NCI-H524 treated with DMSO at 0.1 percent for 48 hours (cell line): Measurements from ENCODE around the gene HNRNPA3.
A peak's percentile ranks its signal among the peaks of the same experiment; 100 is the strongest.
"Not testable (repeated sequence)": the region's sequence is repeated elsewhere in the genome, so short reads cannot be mapped to it uniquely, and the experiment has no call there.

ENCODE experiments used
- DNase-seq: peaks from one replicate; lab custom pipeline; 2025; lab: John Stamatoyannopoulos, UW

The HNRNPA3 gene

DNA sequence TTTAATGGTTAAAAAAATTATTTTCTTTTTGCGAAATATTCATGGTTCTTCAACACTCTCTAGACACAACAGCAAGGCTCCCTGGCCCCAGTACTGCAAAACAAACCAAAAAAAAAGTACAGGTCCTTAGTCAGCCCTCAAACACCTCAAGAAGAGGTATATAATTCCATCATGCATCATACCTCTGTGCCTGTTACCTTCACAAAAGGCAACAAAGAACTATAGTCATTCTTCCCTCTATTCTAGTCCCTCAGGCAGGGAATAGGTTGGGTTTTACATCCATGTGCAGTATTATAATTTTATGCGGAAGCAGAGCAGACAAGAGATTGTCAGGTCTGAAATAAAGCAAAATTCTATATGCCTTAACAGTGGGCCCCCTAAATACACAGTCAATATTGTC, 43.4 kb downstream of the HNRNPA3 start:
- no peak for DNase-seq

DNA sequence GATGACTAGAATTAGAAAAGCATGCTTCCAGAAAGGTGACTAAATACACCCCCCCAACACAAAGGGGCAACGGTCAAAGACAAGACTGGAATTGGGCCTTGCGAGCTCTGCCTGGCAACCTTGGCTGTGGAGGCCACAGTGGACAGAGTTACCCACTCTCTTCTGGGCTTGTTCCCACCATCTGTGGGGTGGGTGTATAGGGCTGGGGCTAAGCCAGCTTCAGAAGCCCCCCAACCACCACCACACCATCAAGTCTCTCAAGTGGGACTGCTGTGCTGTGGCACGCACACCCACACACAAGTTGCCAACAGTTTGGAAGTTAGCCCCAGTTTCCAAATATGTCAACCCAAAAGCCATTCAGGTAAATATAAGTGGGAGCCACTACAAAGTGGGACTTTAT, 44.1 kb downstream of the HNRNPA3 start:
- no peak for DNase-seq

DNA sequence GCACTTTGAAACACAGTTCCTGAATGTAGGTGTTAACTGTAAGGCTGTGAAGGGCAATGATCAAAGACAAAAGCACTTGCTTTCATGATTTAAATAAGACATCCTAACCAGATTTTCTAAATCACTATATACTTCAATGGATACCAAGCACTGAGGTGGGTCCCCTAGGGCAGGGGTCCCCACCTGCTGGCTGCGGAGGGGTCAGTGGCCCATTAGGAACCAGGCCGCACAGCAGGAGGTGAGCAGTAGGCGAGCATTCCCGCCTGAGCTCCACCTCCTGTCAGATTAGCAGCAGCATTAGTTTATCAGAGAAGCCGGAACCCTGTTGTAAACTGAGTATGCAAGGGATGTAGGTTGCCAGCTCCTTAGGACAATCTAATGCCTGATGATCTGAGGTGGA, 44.9 kb downstream of the HNRNPA3 start:
- DNase-seq = no peak

DNA sequence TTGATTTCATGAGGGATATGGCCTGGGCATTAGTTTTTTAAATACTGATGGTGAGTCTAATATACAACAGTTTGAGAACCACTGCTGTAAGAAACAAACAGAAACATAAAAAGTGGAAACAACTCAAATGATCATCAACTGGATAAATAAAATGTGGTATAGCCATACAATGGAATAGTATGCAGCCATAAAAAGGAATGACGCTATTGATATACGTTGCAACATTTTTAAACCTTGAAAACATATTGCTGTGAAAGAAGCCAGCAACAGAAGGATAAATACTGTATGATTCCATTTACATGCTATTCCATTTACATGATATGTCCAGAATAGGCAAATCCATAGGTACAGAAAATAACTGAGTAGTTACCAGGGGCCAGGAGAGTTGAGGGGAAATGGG, 45.5 kb downstream of the HNRNPA3 start:
- DNase-seq = no peak

DNA sequence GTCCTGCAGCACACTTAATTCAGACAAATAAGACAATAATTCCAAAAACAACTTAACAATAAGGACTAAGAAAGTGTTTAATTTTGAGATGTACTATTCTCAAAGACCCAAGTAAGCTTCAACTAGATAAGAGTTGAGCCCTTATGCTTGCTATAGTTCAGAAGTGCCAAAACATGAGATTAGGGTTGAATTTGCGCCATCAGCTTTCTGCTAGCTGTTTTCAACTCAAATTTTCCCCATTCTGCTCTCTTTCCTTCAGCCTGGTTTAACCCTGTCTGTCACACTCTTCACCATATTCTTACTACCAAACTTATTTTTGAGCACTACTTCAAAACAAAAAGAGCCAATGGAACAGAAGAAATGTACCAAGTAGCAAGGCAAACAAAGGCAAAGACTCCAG, 47.8 kb downstream of the HNRNPA3 start:
- no peak for DNase-seq

DNA sequence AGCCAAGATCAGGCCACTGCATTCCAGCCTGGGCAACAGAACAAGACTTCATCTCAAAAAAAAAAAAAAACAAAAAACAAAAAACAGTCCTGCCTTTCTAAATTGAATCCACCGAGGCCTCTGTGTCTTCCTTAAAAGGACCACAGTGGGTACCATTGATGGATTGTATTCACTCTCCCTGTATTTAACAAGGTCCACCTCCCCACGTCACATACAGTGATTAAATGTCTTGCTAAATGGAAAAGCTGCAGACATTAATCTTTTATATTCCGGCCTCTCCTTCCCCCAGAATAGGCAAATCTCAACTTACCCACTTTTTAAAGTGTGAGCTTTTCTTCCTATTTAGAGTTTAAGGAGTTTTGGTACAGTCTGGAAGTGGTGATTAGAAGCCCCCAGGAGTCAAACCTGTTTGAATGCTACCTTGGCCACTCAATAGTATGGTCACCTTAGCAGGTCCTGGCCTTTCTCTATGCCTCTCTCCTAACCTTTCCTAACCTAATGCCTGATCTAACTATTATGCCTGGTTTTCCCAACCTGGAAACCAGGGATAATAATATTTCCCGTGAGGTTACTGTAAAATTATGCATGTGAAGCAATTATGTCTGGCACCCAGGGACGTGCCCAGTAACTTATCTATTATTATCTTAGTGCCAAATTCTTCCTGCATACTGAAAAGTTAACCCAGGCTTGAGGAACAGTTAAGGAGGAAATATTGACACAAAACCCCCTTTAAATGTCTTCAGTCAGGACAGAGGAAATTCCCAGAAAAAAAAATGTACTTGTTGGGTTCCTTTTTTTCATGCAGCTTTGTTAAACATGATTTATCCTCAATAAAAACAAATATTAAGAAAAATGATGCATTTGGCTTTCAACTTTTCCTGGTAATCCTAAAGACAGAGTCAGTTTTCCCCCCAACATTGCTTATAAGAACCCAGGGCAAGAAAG, 48.8 kb downstream of the HNRNPA3 start:
- DNase-seq = no peak

DNA sequence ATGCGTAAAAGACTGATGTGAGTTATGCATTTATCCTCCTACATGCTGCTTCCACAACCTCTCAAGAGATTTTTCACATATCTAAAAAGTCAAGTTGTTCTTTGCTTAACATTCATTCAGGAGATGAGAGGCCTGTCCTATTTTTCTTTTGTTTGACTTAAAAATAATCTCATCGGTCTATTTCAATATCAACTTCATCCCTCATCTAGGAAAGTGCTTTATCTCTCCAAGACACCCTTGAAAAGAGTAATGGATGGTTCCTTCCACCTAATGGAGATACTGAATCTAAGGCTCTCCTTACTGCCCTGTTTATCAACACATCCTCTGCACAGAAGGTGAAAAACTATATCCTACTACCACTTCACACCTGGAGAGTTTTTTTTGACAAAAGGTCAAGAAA, 49.5 kb downstream of the HNRNPA3 start:
- DNase-seq = no peak

DNA sequence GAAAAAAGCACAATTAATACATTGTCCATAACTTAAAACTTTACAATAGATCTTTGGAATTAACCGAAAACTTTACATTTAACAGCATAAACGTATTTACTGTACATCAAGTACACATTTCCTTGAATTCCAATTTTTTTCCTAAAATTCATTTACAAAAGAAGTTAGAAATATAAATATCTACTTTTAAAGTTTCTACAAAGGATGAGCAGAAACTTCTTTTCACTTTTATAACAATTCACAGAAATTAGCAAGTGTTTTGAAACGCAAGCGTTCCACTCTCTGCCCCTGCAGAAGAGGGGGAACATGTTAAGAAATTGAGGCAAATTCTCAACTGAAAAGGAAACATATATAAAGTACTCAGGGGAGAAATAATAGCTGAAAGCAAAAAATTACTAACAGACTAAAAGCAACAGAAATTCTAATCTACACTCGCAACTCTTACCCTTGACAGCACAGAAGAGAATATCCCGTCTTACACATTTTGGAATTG, 50.4 kb downstream of the HNRNPA3 start:
- DNase-seq = no peak

DNA sequence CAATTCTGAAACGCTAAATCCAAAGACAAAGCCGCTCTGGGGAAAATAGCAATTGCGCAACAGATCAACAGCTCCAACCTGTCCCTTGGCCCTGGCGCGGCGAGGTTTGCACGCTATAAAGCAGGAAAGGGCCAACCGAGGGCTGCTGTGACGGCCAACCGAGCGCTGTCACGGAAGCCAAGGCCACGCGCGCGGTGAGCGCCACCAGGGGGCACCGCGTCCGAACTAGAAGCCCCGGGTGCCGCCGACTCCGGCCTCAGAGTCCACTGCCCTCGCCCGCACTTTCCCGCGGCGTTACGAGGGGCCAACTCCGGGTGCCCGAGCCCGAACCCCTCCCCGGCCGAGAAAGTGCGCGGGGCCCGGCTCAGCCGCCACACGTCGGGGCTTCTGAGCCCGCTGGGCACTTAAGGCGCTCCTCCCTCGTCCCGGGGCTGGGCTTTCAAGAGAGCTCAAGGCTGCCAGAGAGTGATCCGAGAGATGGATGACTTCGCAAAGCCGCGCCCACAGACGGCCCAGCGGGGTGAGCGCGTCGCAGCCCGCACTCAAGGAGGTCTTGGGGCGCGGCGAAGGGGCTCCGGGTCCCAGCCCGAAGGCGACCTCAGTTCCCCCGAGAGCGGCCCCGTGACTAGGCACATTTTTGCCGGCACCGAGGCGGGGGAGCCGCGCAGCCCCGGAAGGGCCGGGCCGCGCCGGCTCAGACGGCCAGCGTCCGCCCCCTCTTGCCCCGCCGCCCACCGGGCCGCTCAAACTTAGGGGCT, 51.0 kb downstream of the HNRNPA3 start:
- peak; percentile 78 for DNase-seq

DNA sequence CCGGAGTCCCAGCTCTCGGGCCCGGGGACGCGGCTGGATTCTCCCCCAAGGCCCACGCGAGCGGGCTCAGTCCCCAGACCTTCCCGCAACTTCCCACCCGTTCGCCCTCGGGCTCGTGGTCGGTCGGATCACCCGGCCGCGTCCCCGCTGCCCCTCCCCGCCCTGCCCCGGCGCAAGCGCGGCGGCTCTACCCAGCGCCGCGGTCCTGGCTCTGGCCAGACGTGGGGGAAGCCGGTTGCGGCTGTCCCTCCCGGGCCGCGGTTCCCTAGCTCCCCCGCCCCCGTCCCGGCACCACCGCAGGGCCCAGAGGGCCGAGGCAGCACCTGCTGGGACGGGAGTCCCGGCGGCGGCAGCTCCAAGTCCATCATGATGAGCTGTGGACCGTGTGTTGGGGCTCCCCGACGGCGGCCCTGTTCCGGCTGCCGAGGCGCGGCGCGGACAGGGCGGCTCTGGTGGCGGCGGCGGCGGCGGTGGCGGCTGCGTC, 51.7 kb downstream of the HNRNPA3 start:
- DNase-seq = no peak

DNA sequence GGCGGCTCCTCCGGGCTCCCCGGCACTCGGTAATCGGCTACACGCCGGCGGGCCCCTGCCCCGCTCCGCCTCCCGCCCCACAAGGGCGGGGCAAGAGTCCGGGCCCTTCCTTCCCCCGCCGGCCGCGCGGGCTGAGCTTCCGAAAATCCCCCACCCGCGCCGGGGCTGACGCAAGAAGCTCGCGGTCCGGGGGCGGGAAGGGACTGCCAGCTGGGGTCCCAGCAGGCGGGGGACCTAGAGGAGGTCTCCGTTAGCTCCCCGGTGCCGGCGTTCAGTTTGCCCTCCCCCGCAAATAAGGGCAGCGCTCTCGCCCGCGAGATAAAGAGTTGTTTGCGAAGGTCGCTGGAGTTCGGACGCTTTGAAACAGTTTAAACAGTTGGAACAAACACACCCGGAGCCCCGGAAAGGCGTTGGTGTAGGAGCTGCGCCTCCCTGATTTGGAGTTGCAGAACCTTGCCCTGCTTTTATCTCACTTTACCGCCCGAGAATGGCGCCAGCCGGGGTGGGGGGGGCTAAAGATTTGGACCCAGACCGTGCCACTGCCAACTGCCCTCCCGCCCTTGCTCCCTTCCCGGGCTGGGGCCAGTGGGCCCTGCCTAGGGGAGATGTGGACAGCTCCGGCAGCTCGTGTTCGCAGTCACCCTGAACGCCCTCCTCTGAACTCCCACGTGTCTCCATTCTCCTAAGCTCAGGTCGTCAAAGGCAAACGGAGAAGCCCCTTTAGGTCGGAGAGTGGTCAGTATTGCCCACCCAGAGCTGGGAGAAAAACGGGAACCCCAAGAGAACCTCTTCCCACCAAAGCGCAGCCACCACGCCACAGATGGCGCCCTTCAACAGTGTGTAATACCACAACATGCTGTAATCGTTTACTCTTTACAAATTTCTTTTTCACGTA, 52.3 kb downstream of the HNRNPA3 start, which contains the start of gene NFE2L2:
Gene NFE2L2, minus strand, starts transcription at position 35 of the 895 bp plus-strand sequence. CDS start 151 bp downstream, outside the sequence.
- no peak for DNase-seq

DNA sequence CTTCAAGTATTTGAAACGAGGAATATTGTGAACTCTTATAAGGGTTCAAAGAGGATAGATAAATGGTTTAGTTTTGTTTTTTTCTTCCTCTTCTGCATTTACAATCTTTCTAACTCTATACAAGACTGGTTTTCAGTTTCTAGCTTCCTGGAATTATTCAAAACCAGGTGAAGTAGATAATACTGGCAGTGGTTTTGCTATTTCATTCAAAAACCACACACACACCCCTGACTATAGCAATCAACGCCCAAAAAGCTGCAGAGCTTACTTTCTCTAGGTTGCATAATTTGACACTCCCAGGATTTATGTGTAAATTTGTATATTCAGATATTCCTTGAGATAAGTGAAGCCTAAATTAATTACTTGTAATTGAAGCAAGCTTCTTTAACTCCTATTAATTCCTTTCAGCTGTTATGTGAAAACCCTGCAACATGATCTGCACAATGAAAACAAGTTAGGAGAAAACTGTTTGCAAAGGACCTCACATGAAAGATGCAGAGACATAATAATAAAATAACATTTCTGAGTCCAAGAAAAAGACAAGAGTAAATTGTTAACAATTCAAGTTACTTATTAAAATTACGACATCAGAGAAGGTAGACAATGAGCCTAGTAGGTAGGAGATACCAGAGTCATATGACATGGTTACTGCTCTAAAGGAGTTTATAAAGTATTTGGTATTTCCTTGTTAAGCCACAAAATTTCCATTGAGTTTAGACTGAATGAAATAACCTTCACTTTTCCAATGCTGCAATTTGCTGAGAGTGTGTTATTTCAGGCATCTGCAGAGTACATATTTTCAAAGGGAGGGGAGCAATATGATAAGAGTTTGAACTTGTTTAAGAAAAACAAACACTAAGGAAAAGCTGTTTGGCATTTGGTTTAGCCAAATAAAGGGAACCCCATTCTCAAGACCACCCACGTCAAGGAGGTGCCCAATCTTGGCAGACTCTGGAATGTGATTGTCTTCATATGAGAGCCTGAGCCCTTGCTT, 53.5 kb downstream of the HNRNPA3 start:
- DNase-seq = no peak

DNA sequence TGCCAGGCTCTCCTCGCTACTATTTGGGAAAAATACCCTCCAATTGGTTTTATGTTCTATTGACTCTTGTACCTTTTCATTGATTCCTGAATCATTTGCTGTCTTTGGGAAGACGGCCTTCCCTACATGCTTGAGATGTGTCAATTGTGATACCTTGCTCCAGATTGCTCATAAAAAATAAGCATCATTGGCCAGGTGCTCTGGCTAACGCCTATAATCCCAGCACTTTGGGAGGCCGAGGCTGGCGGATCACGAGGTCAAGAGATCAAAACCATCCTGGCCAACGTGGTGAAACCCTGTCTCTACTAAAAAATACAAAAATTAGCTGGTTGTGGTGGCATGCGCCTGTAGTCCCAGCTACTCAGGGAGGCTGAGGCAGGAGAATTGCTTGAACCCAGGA, 54.4 kb downstream of the HNRNPA3 start:
- DNase-seq = not testable (repeated sequence)

DNA sequence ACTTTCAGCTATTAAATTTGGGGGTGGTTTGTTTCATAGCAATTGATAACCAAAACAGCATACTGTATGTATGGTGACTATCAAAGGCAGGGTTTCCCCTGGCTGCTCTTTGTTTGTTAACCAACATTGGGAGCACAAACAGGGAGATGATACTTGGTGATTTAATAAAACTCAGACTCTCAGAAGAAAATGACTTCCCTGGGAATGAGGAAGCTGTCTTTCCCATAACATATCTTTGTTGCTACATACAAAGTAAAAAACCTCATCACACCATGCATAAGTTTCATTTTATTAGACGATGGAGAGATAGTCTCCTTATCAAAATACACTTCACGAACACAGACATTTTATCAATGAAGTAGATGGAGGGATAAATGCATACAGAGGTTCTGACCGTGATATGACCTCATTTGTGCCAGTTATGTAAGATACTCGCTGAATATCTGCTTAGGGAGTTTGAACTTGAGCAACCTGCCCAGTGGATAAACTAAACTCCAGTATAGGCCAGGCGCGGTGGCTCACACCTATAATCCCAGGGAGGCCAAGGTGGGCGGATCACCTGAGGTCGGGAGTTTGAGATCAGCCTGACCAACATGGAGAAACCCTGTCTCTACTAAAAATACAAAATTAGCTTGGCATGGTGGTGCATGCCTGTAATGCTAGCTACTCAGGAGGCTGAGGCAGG, 55.7 kb downstream of the HNRNPA3 start:
- DNase-seq = no peak

DNA sequence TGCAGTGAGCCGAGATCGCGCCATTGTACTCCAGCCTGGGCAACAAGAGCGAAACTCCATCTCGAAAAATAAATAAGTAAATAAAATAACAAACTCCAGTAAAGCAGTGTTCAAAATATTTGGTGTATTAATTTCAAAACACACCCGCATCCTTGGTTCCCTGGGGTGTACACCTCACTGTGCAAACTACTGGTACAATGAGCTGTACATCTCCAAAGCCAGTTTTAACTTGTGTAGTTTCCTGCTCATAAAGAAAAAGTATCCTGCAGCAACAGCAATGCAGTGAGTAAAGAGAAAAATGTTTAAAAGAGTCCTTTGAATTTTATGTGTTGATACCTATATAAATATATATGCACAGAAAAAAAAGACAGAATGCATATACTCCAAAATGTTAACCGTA, 56.3 kb downstream of the HNRNPA3 start:
- no peak for DNase-seq

DNA sequence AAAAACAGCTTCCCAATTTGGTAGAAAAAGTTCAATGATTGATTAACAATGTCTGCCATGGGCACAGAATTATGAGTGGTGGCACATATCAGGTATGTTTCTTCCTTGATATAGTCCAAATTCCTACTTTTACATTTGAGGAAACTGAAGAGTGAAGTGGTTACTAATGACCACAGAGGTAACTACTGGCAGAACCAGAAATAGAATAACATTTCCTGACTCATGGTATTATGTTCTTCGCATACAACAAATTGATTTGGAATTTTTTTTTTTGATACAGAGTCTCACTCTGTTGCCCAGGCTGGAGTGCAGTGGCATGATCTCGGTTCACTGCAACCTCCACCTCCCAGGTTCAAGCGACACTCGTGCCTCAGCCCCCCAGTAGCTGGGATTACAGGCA, 57.9 kb downstream of the HNRNPA3 start:
- no peak for DNase-seq

DNA sequence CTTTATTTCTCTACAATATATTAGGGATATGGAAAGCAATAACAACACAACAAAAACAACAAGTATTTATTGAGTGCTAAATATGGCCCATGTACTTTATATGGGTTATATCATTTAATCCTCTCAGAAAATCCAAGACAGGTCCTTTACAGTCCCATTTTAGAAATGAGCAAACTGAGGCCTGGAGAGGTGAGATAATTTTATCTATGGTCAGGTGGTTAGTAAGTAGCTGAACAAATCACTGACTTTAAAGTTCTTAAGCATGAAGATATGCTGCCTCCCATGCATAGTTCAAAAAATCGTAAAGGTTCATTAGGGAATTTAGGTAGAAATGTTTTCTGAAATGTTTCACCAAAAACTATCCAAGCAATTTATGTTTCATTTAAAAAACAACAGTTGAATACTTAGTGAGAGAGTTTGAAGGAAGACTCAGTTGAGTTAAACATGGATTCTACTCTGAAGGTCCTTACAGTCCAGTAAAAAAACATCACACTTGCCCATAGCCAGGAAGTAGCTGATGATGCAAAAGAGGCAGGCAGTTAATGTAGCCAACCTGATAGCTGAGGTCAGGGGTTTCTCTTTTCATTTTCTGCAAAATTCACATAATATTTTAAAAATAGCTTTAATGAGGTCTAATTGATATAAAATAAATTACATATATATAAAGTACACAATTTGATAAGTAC, 59.5 kb downstream of the HNRNPA3 start:
- DNase-seq = no peak

DNA sequence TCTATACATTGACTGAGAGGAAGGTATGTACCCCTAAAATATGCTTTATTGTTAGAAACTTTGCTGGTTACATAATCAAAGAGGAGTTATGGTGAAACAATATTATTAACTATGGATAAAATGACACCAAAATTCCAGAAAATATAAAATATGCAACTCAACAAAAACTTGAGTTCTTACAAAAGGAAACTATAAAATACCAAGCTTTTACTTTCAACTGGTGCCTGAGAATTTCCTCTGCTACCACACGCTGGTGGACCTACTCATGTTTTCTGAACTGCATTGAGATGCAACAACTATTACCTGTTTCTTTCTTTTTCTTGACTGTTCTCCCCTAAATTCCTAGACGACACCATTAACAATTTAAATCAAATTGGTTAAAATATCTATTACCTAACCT, 60.2 kb downstream of the HNRNPA3 start:
- DNase-seq = no peak

DNA sequence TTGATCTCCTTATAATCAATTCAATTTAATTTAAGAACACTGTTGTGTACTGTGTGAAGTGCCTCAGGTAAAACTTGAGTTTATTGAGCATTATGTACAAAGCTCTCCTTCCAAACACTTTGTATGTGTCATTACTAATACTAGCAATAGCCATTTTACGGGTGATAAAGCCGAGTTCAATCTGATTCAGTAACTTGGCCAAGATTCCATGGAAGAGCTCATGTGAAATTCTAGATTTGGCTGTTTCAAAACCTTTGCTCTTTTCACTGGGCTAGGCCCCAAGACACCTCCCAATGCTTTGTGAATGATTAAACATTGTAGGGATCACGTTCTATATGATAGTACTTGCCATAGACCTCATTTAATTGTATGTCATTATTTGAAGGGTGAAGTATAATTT, 60.8 kb downstream of the HNRNPA3 start:
- DNase-seq = no peak
